Kidney tubule cell (primary cell): ENCODE measurements around the gene ALG8.
"Not testable (repeated sequence)": the region's sequence is repeated elsewhere in the genome, so short reads cannot be mapped to it uniquely, and the experiment has no call there.

Experiments
- DNase-seq: peaks from one replicate; pipeline ENCODE4 v3.0.0-alpha.2; 2018; ENCODE audit warnings: low spot score

ALG8 gene

GRCh38 chr11:78100676-78101472 is 38.6 kb downstream of the ALG8 start:
- DNase-seq, result peak; percentile 27

GRCh38 chr11:78100261-78100660 is 39.2 kb downstream of the ALG8 start:
- DNase-seq, result no peak

GRCh38 chr11:78099666-78100065 is 39.8 kb downstream of the ALG8 start:
- DNase-seq, result no peak

- no peak for DNase-seq
Observed at GRCh38 chr11:78097666-78098385, 41.6 kb downstream of the ALG8 start.

GRCh38 chr11:78094250-78094649 is 45.2 kb downstream of the ALG8 start:
- DNase-seq, result no peak

- DNase-seq, result not testable (repeated sequence)
Observed at GRCh38 chr11:78086521-78087074, 52.8 kb downstream of the ALG8 start.

GRCh38 chr11:78085972-78086371 is 53.5 kb downstream of the ALG8 start:
- no peak for DNase-seq

GRCh38 chr11:78084506-78084905 is 54.9 kb downstream of the ALG8 start:
- not testable (repeated sequence) for DNase-seq

- no peak for DNase-seq
Observed at GRCh38 chr11:78083021-78083420, 56.4 kb downstream of the ALG8 start.

GRCh38 chr11:78082146-78082545 is 57.3 kb downstream of the ALG8 start:
- DNase-seq, result no peak

GRCh38 chr11:78081583-78081982 is 57.8 kb downstream of the ALG8 start:
- DNase-seq, result no peak

- peak; percentile 59 for DNase-seq
Observed at GRCh38 chr11:78080818-78081495, 58.5 kb downstream of the ALG8 start.

GRCh38 chr11:78080084-78080817 is 59.2 kb downstream of the ALG8 start:
- no peak for DNase-seq

- peak; percentile 83 for DNase-seq
Observed at GRCh38 chr11:78079232-78080083, 60.0 kb downstream of the ALG8 start, which contains the start of gene NDUFC2. NDUFC2 (minus strand) TSS chr11:78079862; CDS start chr11:78079744, 118 bp downstream.

GRCh38 chr11:78078218-78079167 is 60.9 kb downstream of the ALG8 start:
- DNase-seq, result no peak

GRCh38 chr11:78077592-78077991 is 61.8 kb downstream of the ALG8 start:
- DNase-seq, result not testable (repeated sequence)

GRCh38 chr11:78076733-78077403 is 62.6 kb downstream of the ALG8 start:
- DNase-seq, result no peak

- no peak for DNase-seq
Observed at GRCh38 chr11:78074756-78075155, 64.7 kb downstream of the ALG8 start.

GRCh38 chr11:78072455-78072854 is 67.0 kb downstream of the ALG8 start:
- no peak for DNase-seq
